Mesendoderm (in vitro differentiated cells): Measurements from ENCODE around the gene RASAL2.

Experiments
- DNase-seq: peaks from one replicate; pipeline ENCODE4 v3.0.0; 2013
- H2AK5ac ChIP-seq: 2 replicates; pipeline ENCODE4 v1.6.1; 2013; ENCODE audit warnings: low read length, inconsistent platforms
- H2BK120ac ChIP-seq: 2 replicates; pipeline ENCODE4 v1.6.1; 2013; ENCODE audit warnings: low read depth, mild to moderate bottlenecking, low read length, moderate library complexity, mixed read lengths
- H2BK15ac ChIP-seq: replicated peaks from 2 replicates; pipeline ENCODE4 v1.6.1; 2013; ENCODE audit warnings: low read depth, mild to moderate bottlenecking, moderate library complexity
- H2BK5ac ChIP-seq: 2 replicates; pipeline ENCODE4 v1.6.1; 2013; ENCODE audit warnings: low read length, inconsistent platforms
- H3K18ac ChIP-seq: 2 replicates; pipeline ENCODE4 v1.6.1; 2013; ENCODE audit warnings: mild to moderate bottlenecking, low read length, mixed read lengths
- H3K23ac ChIP-seq: one replicate; pipeline ENCODE4 v1.6.1; 2013; ENCODE audit warnings: low read length
- H3K27ac ChIP-seq: 2 replicates; pipeline ENCODE4 v1.5.1; 2013; ENCODE audit warnings: low read depth, mild to moderate bottlenecking, inconsistent platforms, low read length, moderate library complexity
- H3K27me3 ChIP-seq: 2 replicates; pipeline ENCODE4 v1.6.1; 2013; ENCODE audit warnings: low read length, control low read depth, mild to moderate bottlenecking, inconsistent platforms; ENCODE audit not compliant: insufficient read depth, poor library complexity
- H3K36me3 ChIP-seq: 2 replicates; pipeline ENCODE4 v1.6.1; 2013; ENCODE audit warnings: low read length, inconsistent platforms; ENCODE audit not compliant: control insufficient read depth, insufficient read depth
- H3K4ac ChIP-seq: one replicate; pipeline ENCODE4 v1.6.1; 2013; ENCODE audit warnings: low read depth, mild to moderate bottlenecking, low read length, moderate library complexity
- H3K4me1 ChIP-seq: 2 replicates; pipeline ENCODE4 v1.6.1; 2013; ENCODE audit warnings: low read depth, low read length, inconsistent platforms; ENCODE audit not compliant: control insufficient read depth
- H3K4me2 ChIP-seq: 2 replicates; pipeline ENCODE4 v1.6.1; 2013; ENCODE audit warnings: low read length
- H3K4me3 ChIP-seq: 2 replicates; pipeline ENCODE4 v1.5.1; 2013; ENCODE audit warnings: mild to moderate bottlenecking, low read length
- H3K56ac ChIP-seq: one replicate; pipeline ENCODE4 v1.6.1; 2013; ENCODE audit warnings: low read length
- H3K79me1 ChIP-seq: 2 replicates; pipeline ENCODE4 v1.6.1; 2013; ENCODE audit warnings: low read length, inconsistent platforms
- H3K79me2 ChIP-seq: 2 replicates; pipeline ENCODE4 v1.6.1; 2013; ENCODE audit warnings: mild to moderate bottlenecking, low read length; ENCODE audit not compliant: control insufficient read depth, insufficient read depth
- H3K9ac ChIP-seq: 2 replicates; pipeline ENCODE4 v1.6.1; 2013; ENCODE audit warnings: low read length, inconsistent platforms
- H4K5ac ChIP-seq: one replicate; pipeline ENCODE4 v1.6.1; 2013; ENCODE audit warnings: low read length
- H4K8ac ChIP-seq: one replicate; pipeline ENCODE4 v1.6.1; 2013; ENCODE audit warnings: low read depth, mild to moderate bottlenecking, control low read depth, low read length, moderate library complexity
- WGBS: extraction: QIAGEN DNeasy Blood & Tissue Kit; methylation state at CpG from one replicate; pipeline ENCODE4 v1.1.7; 2013; ENCODE audit warnings: low lambda C conversion rate, missing lambda C conversion rate; ENCODE audit not compliant: insufficient coverage; ENCODE audit errors: extremely low coverage; 5-methylcytosine and 5-hydroxymethylcytosine counted together

Gene RASAL2

DNA sequence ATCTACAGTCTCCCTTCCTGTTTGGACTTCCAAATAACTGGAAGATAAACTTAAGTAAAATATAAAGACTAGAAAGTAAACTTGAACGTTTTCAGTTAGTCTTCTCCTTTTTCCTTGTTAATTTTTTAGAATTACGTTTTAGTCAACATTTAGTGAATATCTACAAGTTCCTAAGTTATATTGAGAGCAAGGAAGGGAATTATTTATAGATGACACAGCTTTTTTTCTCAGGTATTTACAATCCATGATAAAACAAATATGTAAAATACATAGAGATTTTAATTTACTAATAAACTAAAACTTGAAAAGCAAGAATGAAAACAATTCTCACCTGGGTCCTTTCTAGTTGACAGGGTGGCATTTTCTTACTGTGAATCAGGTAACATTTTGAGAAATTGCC, 313.3 kb downstream of the RASAL2 start:
- WGBS = no CpG with 5 or more reads among the region's 2 CpGs
- Histone ChIP-seq H2BK120ac (no peak overlapping the region), H4K8ac (no peak overlapping the region), H3K56ac (no peak overlapping the region), H3K4ac (no peak overlapping the region), H3K23ac (no peak overlapping the region), H4K5ac (no peak overlapping the region), H2BK15ac (no peak overlapping the region), H2AK5ac (no peak overlapping the region), H3K18ac (no peak overlapping the region), H3K27ac (no peak overlapping the region), H3K79me1 (no peaks in the 10 kb centered on the region), H2BK5ac (no peak overlapping the region), H3K36me3 (no peaks in the 10 kb centered on the region), H3K9ac (no peak overlapping the region), H3K4me2 (no peak overlapping the region), H3K4me1 (no peaks in the 10 kb centered on the region), H3K4me3 (no peak overlapping the region), H3K79me2 (no peaks in the 10 kb centered on the region), H3K27me3 (no peaks in the 10 kb centered on the region)
- DNase-seq = no peak

DNA sequence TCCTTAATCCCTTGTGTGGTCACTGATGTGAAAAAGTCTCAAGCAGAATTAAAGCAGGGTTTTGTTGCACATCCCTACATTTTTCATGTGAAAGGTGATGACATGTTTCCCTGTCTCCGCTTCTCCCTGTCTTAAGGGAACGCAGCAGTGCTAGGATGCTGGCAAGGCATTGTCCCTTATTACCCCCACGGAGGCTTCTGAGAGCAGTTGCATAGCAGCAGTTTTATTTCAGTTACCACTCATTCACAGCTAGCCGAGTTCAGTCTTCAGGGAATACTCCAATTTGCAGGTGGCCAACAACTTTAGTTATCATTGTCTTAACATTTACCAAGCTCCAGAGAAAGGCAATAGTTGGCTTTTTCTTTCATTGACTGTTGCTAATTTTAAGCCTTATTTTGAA, 313.8 kb downstream of the RASAL2 start:
- no CpG with 5 or more reads among the region's 4 CpGs for WGBS
- no peaks in the 10 kb centered on the region for H3K79me2 ChIP-seq
- DNase-seq = peak; percentile 44
- H4K5ac ChIP-seq = no peak overlapping the region
- H2BK120ac ChIP-seq = no peak overlapping the region
- H2BK5ac ChIP-seq = no peak overlapping the region
- no peaks in the 10 kb centered on the region for H3K4me1 ChIP-seq
- H3K4me3 ChIP-seq = no peak overlapping the region
- no peak overlapping the region for H2BK15ac ChIP-seq
- H3K27me3 ChIP-seq = no peaks in the 10 kb centered on the region
- H3K4me2 ChIP-seq = no peak overlapping the region
- no peak overlapping the region for H3K56ac ChIP-seq
- no peak overlapping the region for H4K8ac ChIP-seq
- no peaks in the 10 kb centered on the region for H3K79me1 ChIP-seq
- H3K18ac ChIP-seq = no peak overlapping the region
- H3K23ac ChIP-seq = no peak overlapping the region
- no peaks in the 10 kb centered on the region for H3K36me3 ChIP-seq
- no peak overlapping the region for H2AK5ac ChIP-seq
- no peak overlapping the region for H3K9ac ChIP-seq
- H3K27ac ChIP-seq = no peak overlapping the region
- H3K4ac ChIP-seq = no peak overlapping the region

DNA sequence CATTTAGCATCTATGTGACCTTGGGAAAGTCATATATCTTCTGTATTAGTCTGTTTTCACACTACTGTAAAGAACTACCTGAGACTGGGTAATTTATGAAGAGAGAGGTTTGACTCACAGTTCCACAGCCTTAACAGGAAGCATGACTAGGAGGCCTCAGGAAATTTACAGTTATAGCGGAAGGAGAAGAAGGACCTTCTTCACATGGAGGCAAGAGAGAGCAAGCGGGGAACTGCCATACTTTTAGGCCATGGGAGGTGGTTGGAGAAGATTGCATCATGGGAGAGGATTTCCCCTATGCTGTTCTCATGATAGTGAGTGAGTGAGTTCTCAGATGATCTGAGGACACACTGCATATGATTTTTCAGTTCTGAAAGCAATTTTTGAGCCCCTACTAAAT, 315.0 kb downstream of the RASAL2 start:
- Histone ChIP-seq H3K79me1 (no peaks in the 10 kb centered on the region), H3K56ac (no peak overlapping the region), H4K8ac (no peak overlapping the region), H3K79me2 (no peaks in the 10 kb centered on the region), H3K23ac (no peak overlapping the region), H3K4me2 (no peak overlapping the region), H3K27me3 (no peaks in the 10 kb centered on the region), H4K5ac (no peak overlapping the region), H3K4me3 (no peak overlapping the region), H3K18ac (no peak overlapping the region), H3K4me1 (no peaks in the 10 kb centered on the region), H3K4ac (no peak overlapping the region), H2BK5ac (no peak overlapping the region), H2AK5ac (no peak overlapping the region), H2BK15ac (no peak overlapping the region), H2BK120ac (no peak overlapping the region), H3K27ac (no peak overlapping the region), H3K36me3 (no peaks in the 10 kb centered on the region), H3K9ac (no peak overlapping the region)
- DNase-seq = no peak
- WGBS = no CpG with 5 or more reads among the region's 2 CpGs

DNA sequence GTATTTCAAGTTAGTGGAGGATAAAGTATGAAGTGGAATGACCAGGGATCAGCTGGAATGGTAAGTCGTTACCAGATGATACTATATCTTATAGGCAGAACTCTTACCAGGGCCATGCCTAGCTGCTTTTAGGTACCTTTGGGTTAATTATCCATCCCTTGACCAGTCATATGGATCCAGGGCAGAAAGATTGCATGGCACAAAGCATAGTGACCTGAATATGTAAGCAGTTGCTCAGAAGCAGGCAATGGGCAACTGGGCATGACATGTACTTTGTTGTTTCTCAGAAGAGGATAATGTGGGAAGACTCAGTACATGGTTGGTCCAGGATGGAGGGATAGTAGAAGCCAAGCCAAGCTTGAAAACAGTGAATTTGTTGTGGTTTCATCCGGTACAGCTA, 315.6 kb downstream of the RASAL2 start:
- H3K23ac ChIP-seq = no peak overlapping the region
- DNase-seq = no peak
- H3K27me3 ChIP-seq = no peaks in the 10 kb centered on the region
- H3K56ac ChIP-seq = no peak overlapping the region
- H2BK120ac ChIP-seq = no peak overlapping the region
- no peaks in the 10 kb centered on the region for H3K79me2 ChIP-seq
- no peak overlapping the region for H3K4ac ChIP-seq
- H4K8ac ChIP-seq = no peak overlapping the region
- no peak overlapping the region for H3K9ac ChIP-seq
- no peak overlapping the region for H2BK5ac ChIP-seq
- no peak overlapping the region for H3K27ac ChIP-seq
- no peak overlapping the region for H2BK15ac ChIP-seq
- H3K4me1 ChIP-seq = no peaks in the 10 kb centered on the region
- H2AK5ac ChIP-seq = no peak overlapping the region
- no peaks in the 10 kb centered on the region for H3K79me1 ChIP-seq
- no peak overlapping the region for H3K18ac ChIP-seq
- no peaks in the 10 kb centered on the region for H3K36me3 ChIP-seq
- no peak overlapping the region for H4K5ac ChIP-seq
- no peak overlapping the region for H3K4me3 ChIP-seq
- WGBS = no CpG with 5 or more reads among the region's 2 CpGs
- no peak overlapping the region for H3K4me2 ChIP-seq

DNA sequence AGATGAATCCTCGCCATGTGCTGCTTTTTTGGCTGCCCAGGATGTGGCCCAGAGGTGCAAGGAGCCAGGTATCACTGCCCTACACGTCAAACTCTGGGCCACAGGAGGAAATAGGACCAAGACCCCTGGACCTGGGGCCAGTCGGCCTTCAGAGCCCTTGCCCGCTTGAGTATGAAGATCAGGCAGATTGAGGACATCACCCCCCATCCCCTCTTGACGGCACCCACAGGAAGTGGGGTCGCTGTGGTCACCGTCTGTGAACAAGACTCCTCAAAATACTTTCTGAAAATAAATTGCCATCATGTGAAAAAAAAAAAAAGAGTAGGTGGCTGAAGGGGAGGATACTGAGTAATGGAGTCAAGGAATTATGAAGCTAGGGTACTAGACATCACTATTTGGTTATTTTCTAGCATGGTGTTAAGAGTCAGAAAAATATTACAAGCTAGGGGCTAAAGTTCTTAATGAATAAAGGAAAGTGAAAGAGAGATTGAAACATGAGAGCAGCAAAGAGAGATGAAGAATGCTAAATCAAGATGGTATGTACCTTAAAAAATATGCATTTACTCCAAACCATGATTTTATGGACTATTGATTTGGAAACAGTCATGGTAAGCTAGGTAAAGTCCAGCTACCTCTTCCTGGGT, 318.0 kb downstream of the RASAL2 start:
- no peak overlapping the region for H2BK120ac ChIP-seq
- H3K4me2 ChIP-seq = no peak overlapping the region
- no peak overlapping the region for H2AK5ac ChIP-seq
- no peak overlapping the region for H3K4ac ChIP-seq
- H3K79me1 ChIP-seq = no peaks in the 10 kb centered on the region
- no peak overlapping the region for H3K23ac ChIP-seq
- H4K5ac ChIP-seq = no peak overlapping the region
- no peaks in the 10 kb centered on the region for H3K27me3 ChIP-seq
- no peak overlapping the region for H3K9ac ChIP-seq
- H3K36me3 ChIP-seq = no peaks in the 10 kb centered on the region
- H3K4me3 ChIP-seq = no peak overlapping the region
- H3K56ac ChIP-seq = no peak overlapping the region
- H4K8ac ChIP-seq = no peak overlapping the region
- no peak for DNase-seq
- no peaks in the 10 kb centered on the region for H3K79me2 ChIP-seq
- no peaks in the 10 kb centered on the region for H3K4me1 ChIP-seq
- H2BK15ac ChIP-seq = no peak overlapping the region
- WGBS = no CpG with 5 or more reads among the region's 7 CpGs
- H3K27ac ChIP-seq = no peak overlapping the region
- H2BK5ac ChIP-seq = no peak overlapping the region
- H3K18ac ChIP-seq = no peak overlapping the region

DNA sequence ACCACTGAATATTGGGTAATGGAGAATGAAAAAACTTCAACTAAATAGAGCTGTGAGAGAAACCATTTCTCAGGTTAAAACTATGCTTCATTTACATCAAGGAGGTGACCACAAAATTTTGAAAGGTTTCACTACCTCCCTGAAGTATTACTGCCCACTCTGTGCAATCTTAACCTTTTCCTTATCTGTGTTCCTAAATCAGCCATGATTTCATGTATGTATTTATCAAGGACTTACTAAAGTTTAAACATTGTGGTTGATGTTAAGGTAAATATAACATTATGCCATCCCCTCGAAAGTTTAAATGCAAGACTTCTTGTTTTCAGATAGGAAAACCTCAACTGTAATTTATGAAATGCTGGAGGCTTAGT, 318.5 kb downstream of the RASAL2 start:
- Histone ChIP-seq H2BK5ac (no peak overlapping the region), H3K36me3 (no peaks in the 10 kb centered on the region), H4K5ac (no peak overlapping the region), H3K9ac (no peak overlapping the region), H3K56ac (no peak overlapping the region), H3K18ac (no peak overlapping the region), H3K4me3 (no peak overlapping the region), H3K4me1 (no peaks in the 10 kb centered on the region), H3K79me2 (no peaks in the 10 kb centered on the region), H3K4ac (no peak overlapping the region), H2AK5ac (no peak overlapping the region), H4K8ac (no peak overlapping the region), H3K27ac (no peak overlapping the region), H3K4me2 (no peak overlapping the region), H3K79me1 (no peaks in the 10 kb centered on the region), H2BK15ac (no peak overlapping the region), H2BK120ac (no peak overlapping the region), H3K27me3 (no peaks in the 10 kb centered on the region), H3K23ac (no peak overlapping the region)
- WGBS = no CpG with 5 or more reads among the region's 1 CpG
- no peak for DNase-seq
